ENCODE results near the gene GPI.

The GPI gene

DNA sequence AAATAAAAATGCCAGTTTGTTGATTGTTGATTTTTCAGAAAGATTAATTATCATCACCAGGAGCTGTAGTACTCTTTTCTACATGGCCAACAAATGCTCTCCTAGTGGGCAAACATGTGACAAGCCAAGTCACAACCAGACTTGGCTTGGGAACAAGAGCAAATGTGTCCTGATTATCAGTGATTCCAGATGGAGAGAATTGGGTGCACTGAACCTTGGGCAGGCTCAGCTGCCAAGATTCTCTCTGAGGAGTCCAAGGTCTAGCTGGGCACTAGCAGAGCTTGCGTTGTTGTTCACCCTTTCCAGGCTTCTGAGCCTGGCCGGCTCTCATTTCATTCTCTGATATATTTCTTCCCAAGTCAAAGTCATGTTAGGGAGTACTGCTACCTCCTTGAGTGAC lies 27.3 kb upstream of the GPI start:
- DNase-seq (ENCODE audit: low read depth in 2 of 2): no peak
- TF ChIP-seq, protein P1, sequence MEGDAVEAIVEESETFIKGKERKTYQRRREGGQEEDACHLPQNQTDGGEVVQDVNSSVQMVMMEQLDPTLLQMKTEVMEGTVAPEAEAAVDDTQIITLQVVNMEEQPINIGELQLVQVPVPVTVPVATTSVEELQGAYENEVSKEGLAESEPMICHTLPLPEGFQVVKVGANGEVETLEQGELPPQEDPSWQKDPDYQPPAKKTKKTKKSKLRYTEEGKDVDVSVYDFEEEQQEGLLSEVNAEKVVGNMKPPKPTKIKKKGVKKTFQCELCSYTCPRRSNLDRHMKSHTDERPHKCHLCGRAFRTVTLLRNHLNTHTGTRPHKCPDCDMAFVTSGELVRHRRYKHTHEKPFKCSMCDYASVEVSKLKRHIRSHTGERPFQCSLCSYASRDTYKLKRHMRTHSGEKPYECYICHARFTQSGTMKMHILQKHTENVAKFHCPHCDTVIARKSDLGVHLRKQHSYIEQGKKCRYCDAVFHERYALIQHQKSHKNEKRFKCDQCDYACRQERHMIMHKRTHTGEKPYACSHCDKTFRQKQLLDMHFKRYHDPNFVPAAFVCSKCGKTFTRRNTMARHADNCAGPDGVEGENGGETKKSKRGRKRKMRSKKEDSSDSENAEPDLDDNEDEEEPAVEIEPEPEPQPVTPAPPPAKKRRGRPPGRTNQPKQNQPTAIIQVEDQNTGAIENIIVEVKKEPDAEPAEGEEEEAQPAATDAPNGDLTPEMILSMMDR (IDR thresholded peaks at IDR 0.05; ENCODE audit: low read depth, low read length): no peak

DNA sequence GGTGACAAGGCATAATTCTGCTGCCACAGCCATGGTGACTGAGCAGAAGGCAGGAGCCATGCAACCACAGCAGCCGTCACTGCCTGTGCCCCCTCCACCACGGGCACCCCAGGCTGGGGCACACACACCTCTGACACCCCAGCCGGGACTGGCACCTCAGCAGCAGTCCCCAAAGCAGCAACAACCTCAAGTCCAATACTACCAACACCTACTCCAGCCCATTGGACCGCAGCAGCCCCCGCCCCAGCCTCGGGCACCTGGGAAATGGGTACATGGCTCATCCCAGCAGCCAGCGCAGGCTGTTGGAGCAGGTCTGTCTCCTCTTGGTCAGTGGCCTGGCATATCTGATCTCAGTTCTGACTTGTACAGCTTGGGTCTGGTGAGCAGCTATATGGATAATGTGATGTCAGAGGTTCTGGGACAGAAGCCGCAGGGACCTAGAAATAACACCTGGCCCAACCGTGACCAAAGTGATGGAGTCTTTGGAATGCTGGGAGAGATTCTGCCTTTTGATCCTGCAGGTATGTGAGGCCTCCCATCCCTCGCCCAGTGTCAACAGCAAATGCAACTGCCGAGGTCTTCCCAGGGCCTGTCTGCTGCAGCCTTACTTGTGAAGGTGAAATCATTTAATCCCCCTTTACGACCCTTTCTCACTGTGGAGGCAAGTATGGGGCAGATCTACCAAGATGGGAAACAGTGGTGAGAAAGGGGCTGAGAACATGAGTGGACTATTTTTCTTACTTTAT lies 22.9 kb upstream of the GPI start:
- no peak overlapping the region for H3K4me3 ChIP-seq (replicated peaks in 1 of 2; ENCODE audit: low read depth in 2 of 2, low read length in 2 of 2)
- TF ChIP-seq, protein P1 (IDR thresholded peaks at IDR 0.05; ENCODE audit: low read depth, low read length): no peak
- DNase-seq (ENCODE audit: low read depth in 2 of 2): no peak

More for the DNA sequence above, 27.3 kb upstream of the GPI start:
- H3K4me3 ChIP-seq (replicated peaks in 1 of 2; ENCODE audit: low read depth in 2 of 2, low read length in 2 of 2): no peak overlapping the region

DNA sequence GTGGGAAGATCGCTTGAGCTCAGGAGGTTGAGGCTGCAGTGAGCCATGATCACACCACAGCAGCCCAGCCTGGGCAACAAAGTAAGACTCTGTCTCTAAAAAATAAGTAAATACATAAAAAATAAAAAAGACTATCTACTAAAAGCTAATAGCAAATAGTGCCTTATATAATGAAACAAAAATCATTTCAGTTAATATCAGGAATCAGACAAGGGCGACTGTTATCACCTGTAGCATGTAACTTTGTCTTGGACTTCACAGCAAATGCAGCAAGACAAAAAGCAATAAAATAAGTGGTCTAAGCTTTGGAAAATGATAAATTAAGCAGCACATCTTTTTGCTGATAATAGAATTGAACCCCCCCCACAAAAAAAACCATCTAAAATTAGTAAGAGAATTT lies 21.2 kb upstream of the GPI start:
- TF ChIP-seq, protein P1 (IDR thresholded peaks at IDR 0.05; ENCODE audit: low read depth, low read length): no peak
- no peak overlapping the region for H3K4me3 ChIP-seq (replicated peaks in 1 of 2; ENCODE audit: low read depth in 2 of 2, low read length in 2 of 2)
- no peak for DNase-seq (ENCODE audit: low read depth in 2 of 2)

DNA sequence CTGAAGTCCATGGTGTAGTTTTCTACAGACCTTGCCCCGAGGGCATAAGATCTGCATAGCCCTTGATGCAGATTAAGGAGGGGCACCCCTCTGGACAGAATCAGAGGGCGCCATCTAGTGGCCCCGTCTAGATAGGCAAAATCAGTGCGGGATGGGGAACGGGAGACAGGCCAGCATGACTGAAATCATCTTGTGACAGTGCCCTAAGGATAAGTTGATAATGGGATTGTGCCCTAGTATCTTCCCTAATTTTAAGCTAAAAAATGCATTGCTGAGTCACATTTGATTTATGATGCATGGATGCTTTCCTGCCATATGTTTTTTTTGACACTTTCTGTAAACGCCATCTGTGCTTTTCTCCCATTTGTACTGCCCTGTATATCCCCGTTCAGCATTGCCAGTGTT lies 19.0 kb upstream of the GPI start:
- no peak overlapping the region for H3K4me3 ChIP-seq (replicated peaks in 1 of 2; ENCODE audit: low read depth in 2 of 2, low read length in 2 of 2)
- TF ChIP-seq, protein P1 (IDR thresholded peaks at IDR 0.05; ENCODE audit: low read depth, low read length): peak; percentile 94
- peak; percentile 71 to 76 for DNase-seq (ENCODE audit: low read depth in 2 of 2)

DNA sequence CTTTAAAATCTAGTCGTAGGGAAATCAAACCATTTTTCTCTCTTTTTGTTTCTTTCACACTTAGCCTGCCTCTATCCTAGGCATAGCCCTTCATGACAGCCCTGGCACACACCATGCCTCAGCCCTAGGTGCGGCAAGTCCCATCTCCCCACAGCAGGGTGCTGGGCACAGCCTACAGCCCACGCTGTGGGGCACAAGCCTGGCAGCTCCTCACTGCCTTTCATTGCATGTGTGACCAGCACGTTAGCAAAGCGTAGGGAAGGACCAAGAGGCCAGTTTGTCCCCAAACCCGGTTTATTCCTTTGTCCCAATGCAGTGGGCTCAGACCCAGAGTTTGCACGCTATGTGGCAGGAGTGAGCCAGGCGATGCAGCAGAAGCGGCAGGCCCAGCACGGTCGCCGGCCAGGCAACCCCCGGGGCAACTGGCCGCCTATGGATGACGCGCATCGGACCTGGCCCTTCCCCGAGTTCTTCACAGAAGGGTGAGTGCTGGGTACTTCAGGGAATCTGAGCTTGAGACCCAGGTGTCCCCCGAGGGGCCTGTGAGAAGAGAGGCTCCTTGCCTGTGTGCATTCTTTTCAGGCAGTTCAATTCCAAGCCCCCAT lies 17.3 kb upstream of the GPI start:
- no peak for DNase-seq (ENCODE audit: low read depth in 2 of 2)
- TF ChIP-seq, protein P1 (IDR thresholded peaks at IDR 0.05; ENCODE audit: low read depth, low read length): no peak
- no peak overlapping the region for H3K4me3 ChIP-seq (replicated peaks in 1 of 2; ENCODE audit: low read depth in 2 of 2, low read length in 2 of 2)

DNA sequence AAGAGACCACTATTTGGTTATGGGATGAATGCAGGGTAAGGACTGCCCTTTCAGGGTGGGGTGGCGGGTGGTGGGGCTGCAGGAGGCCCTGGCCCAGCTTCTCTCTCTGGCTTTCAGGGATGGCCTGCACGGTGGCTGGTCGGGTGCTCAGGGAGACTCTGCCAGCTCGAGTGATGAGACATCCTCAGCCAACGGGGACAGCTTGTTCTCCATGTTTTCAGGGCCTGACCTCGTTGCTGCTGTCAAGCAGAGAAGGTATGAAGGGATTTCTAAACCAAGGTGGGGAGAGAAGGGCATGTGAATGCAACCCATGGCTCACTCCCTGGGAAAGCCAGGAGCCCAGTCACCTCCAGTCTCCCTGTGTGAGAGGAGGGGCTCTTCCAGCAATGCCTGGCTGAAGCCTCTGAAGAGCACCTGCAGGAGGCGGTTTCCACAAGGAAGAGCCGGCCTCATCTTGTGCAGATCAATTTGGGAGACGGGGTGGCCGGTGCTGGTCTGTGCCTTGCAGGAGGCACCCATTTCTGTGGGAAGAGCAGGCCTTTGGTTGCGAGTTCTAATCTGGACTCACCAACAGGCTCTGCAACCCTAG lies 16.0 kb upstream of the GPI start:
- no peak for DNase-seq (ENCODE audit: low read depth in 2 of 2)
- TF ChIP-seq, protein P1 (IDR thresholded peaks at IDR 0.05; ENCODE audit: low read depth, low read length): no peak
- no peak overlapping the region for H3K4me3 ChIP-seq (replicated peaks in 1 of 2; ENCODE audit: low read depth in 2 of 2, low read length in 2 of 2)

Measured in cardiac fibroblast (primary cell).